NK-92 (cell line): ENCODE data around the gene HSPA8.
"Not testable (repeated sequence)": the region's sequence is repeated elsewhere in the genome, so short reads cannot be mapped to it uniquely, and the experiment has no call there.

Experiments used
- DNase-seq: peaks from one replicate; lab custom pipeline; 2025; ENCODE audit not compliant: unreplicated experiment; lab: John Stamatoyannopoulos, UW

Gene HSPA8

DNA sequence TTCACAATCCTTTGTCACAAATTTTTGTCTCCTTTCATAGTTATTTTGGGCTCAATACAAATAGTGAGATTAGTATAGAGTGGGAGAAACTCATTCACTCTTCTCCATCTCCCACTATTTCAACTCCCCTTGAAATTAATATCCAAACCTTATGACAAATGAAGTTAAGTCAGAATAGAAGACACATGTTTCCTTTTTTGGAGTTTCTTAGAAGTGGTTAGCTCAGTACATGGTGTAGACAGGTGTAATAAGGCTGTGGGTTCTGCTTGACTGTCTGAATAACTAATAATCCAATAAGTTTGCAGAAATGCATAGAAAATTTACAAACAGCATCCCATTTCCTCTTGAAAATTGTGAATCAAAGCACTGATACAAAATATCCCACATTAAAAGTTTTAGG is 10.8 kb upstream of the HSPA8 start:
- no peak for DNase-seq

DNA sequence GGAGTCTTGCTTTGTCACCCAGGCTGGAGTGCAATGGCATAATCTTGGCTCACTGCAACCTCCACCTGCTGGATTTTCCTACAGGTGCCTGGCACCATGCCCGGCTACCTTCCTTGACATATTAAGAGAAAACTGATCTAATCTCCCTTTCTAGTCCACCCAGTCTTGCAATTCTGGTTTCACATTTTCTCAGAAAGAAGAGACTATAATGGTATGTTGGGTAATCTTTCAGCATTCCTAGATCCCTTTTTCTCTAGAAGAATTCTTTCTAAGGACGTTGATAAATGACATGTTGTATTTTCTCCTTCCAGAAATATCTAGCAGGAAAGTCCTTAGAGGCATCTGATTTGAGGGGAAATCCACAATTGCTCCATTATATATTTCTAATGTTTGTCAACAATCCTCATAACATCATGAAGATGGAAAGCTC is 10.4 kb upstream of the HSPA8 start:
- no peak for DNase-seq

GRCh38 chr11:123069908-123070821 is 8.2 kb upstream of the HSPA8 start:
- no peak for DNase-seq

- DNase-seq = no peak
Observed at GRCh38 chr11:123065621-123066020, 3.7 kb upstream of the HSPA8 start.

DNA sequence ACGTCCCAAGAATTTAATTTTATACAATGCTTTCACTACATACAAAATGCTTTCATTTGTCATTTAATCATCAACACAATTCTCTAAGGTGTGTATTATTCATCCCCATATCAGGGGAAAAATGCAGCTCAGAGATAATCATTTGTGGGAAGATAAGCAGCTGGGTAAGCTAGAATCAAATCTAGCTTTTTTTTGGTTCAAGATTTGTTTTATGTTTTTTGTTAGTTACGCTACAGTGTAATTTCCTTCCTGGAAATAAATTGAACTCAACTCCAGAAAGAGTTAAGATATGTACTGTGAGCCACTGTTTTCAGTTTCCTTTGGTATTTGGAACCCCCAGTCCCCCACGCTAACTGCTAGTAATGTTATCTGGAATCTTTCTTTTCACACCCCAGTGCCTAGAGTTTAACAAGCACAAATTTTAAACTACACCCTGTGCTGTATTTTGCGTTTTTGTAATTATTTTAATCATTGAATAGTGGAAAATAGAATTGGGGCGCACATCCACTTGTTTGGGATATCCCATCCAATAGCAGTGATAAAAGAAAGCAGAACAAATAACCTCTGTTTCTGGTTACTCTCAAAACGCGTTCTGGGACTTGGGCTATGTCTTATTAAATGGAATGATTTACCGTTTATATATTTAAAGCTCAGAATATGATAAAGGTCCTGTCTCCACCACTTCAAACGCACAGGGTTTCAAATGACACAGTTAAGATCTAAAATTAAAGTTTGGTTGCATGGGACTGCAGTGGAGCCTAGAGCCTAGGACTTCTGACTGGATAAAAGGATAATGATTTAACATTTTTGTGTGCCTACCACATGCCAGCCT is 2.1 kb upstream of the HSPA8 start:
- DNase-seq = no peak

DNA sequence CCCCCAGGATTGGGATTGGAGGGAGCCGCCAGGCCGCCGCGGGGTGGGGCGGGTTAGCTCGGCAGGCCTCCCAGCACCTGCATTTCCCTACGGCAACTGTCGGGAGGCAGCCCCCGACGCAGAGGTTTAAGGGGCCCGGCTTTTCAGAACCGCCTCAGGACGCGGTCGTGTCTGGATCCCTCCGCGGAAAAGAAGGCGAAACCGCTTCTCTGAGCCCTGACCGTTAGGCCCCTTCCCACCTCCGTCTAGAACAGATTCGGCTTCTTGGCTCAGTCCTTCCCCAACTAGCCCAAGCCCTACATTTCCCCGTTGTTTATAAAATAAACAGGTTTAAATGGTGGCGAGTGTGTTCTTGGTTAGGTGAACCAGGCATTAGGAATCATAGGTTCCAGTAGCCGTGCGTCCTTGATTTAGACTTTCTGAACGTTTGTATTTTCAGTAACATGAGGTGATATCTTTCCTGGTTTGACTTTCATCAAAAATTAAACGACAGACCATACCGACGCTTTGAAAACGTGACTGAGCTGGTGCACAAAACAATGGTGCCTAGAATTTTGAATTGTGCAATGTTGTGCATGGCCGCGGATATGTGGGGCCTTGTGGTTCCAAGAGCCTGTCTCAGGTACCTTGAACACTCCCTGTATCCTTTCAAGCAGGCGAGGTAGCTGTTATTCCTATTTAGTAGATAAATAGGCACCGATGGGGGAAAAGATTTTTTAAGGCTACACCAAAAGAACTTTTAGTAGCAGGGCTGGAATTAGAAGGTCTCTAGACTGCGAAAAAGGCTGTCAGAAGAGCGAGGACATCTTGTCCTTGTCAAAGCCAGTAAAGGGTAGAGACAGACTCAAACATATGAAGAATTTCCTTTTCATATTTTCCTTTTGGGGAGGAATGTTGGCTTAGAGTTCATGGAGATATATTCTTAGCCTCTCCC is 1.2 kb upstream of the HSPA8 start:
- DNase-seq = no peak

GRCh38 chr11:123062158-123062891 is 389 bp upstream of the HSPA8 start:
- peak; percentile 96 for DNase-seq

DNA sequence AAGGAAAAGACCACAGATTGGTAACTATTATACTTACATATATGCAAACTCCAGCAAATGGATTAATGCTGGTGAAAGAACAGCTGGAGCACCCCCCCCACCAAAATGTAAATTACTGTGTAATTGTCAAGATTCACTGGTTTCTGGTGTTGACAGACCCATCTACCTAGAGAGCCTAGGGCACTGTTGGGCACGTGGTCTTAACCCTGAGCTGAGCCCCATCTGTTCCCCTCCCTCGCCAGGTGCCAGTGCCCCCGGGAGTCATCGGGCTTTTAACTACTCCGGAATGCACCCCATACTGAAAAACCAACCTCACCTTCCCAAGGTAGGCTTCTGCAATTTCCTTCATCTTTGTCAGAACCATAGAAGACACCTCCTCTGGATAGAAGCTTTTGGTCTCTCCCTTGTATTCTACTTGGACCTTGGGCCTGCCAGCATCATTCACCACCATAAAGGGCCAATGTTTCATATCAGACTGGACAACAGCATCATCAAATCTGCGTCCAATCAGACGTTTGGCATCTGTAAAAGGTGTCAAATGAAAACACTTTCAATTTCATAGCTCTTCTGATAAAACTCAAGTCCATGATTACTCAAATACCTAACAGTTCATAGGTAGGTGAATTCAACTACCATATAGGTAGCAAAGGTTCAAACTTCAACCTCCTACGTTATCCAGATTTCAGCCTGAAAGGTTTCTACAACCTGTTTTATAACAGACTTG is 1.5 kb downstream of the HSPA8 start:
- DNase-seq = no peak

GRCh38 chr11:123059041-123059920 is 2.7 kb downstream of the HSPA8 start:
- DNase-seq = not testable (repeated sequence)

GRCh38 chr11:123057661-123058305 is 4.2 kb downstream of the HSPA8 start:
- no peak for DNase-seq

GRCh38 chr11:123056835-123057491 is 5.0 kb downstream of the HSPA8 start:
- no peak for DNase-seq

DNA sequence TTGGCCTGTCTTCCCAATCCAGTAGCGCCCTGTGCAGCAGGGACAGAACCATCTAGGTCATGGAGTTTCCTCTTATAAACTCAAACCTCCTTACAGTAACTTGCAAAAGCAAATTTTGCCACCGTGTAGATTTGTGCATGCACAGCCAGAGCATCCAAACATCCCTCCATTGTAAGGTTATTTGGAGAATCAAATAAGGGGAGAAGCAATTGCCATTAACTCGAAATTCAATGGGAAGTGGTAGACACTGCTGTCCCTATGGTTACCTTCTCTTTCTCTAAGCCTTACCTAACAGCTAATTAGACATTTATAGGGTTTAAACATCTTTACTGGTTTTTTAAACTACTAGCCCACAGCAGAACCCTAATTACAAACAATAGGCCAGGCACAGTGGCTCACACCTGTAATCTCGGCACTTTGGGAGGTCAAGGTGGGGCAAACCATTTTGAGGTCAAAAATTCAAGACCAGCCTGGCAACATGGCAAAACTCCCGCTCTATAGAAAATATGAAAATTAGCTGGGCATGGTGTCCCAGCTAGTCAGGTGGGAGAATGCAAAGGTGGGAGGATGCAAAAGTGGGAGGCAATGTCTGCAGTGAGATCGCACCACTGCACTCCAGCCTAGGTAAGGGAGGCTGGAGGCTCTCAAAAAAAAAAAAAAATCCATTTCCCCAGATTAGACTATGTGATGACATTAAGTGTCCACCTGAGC is 6.6 kb downstream of the HSPA8 start:
- DNase-seq = no peak

GRCh38 chr11:123054301-123055065 is 7.5 kb downstream of the HSPA8 start:
- DNase-seq = no peak

- DNase-seq = no peak
Observed at GRCh38 chr11:123052901-123053721, 8.8 kb downstream of the HSPA8 start.

DNA sequence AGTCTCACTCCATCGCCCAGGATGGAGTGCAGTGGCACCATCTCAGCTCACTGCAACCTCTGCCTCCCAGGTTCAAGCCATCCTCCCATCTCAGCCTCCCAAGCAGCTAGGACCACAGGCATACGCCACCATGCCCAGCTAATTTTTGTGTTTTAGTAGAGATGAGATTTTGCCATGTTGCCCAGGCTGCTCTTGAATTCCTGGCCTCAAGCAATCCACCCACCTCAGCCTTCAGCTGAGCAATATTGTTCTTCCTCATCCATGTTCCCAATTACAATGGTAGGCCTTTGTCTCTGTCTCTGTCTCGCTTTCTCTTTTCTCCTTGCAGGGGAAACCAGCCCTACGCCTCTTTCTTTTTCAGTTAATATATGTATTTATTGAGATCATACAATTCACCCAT is 10.3 kb downstream of the HSPA8 start:
- no peak for DNase-seq
